Kidney epithelial cell (primary cell): ENCODE results near the gene MRM2. TPM values are rescaled to one million over a fixed set of nuclear protein-coding genes. Genes with fewer than 3 reads are reported as not detected.

Experiments used
- DNase-seq: peaks from one replicate; pipeline ENCODE4 v3.0.0-alpha.2; 2010; ENCODE audit warnings: low read depth
- H3K27me3 ChIP-seq: 2 replicates; pipeline ENCODE4 v1.6.0; 2011; ENCODE audit warnings: low read length; ENCODE audit not compliant: control insufficient read depth, insufficient read depth
- H3K36me3 ChIP-seq: 2 replicates; pipeline ENCODE4 v1.5.1; 2011; ENCODE audit warnings: low read length; ENCODE audit not compliant: control insufficient read depth, insufficient read depth
- H3K4me3 ChIP-seq: 2 replicates; pipeline ENCODE4 v1.5.1; 2011; ENCODE audit warnings: low read depth, mild to moderate bottlenecking, control low read depth, low read length
- total RNA-seq: library from RNA; depleted of rRNA; stranded (reverse); fragments of >200 nt; gene quantifications from 2 replicates; pipeline ENCODE4 v1.2.3, GENCODE V29; 2015
- TF ChIP-seq, protein P1 (sequence below): IDR thresholded peaks from 2 replicates; pipeline ENCODE4 v1.5.1; 2011; ENCODE audit warnings: mild to moderate bottlenecking, moderate library complexity, low read length, control low read depth, inconsistent platforms; ENCODE audit not compliant: insufficient read depth, poor library complexity, severe bottlenecking

MRM2 gene
- total RNA-seq, 1 donor from 2014 or later: 26.3 TPM

GRCh38 chr7:2263176-2263575, 21.2 kb upstream of the MRM2 start:
- TF ChIP-seq, protein P1, sequence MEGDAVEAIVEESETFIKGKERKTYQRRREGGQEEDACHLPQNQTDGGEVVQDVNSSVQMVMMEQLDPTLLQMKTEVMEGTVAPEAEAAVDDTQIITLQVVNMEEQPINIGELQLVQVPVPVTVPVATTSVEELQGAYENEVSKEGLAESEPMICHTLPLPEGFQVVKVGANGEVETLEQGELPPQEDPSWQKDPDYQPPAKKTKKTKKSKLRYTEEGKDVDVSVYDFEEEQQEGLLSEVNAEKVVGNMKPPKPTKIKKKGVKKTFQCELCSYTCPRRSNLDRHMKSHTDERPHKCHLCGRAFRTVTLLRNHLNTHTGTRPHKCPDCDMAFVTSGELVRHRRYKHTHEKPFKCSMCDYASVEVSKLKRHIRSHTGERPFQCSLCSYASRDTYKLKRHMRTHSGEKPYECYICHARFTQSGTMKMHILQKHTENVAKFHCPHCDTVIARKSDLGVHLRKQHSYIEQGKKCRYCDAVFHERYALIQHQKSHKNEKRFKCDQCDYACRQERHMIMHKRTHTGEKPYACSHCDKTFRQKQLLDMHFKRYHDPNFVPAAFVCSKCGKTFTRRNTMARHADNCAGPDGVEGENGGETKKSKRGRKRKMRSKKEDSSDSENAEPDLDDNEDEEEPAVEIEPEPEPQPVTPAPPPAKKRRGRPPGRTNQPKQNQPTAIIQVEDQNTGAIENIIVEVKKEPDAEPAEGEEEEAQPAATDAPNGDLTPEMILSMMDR: no peak
- Histone ChIP-seq H3K27me3 (no peaks in the 10 kb centered on the region), H3K4me3 (no peak overlapping the region), H3K36me3 (peaks cover 2% of the 10 kb centered on the region)
- DNase-seq: no peak

DNA sequence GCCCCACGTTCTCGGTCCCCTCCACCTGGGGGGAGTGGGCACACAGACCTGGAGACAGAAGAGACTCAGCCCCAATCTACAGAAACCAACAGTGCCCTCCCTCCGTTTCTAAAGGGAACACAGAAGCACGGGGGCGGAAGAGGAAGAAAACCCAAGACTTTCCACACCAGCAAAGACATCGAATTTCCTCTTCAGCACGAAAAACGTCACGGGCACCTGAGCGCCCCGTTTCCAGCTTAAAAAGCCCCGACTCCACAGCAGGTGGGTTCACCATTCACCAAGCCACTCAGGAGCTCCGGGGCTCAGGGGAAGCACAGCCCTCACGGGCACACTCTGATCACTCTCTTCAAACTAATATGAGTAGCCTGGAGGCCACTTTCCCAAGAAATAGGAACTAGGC, 19.6 kb upstream of the MRM2 start:
- TF ChIP-seq, protein P1: no peak
- DNase-seq: no peak
- H3K4me3 ChIP-seq: no peak overlapping the region
- no peaks in the 10 kb centered on the region for H3K27me3 ChIP-seq
- H3K36me3 ChIP-seq: peaks cover 2% of the 10 kb centered on the region

DNA sequence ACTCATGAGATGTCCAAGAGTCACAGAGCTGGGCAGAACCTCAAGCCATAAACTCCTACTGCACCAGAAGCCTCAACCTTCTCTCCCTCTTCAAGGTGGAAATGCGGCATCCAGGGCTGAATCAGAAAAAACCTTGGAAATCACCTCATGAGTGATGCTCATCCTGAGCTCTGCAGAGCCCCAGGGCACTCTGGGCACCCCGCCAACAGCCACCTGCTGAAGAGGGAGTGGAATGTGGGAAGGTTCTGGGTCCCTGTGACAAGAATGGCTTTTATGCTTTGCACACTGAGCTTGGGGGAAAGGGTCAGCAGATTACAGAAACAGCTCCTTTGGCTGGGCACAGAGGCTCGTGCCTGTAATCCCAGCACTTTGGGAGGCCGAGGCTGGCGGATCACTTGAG, 18.8 kb upstream of the MRM2 start:
- Histone ChIP-seq H3K36me3 (peaks cover 2% of the 10 kb centered on the region), H3K4me3 (no peak overlapping the region), H3K27me3 (no peaks in the 10 kb centered on the region)
- TF ChIP-seq, protein P1: no peak
- DNase-seq: no peak

- Histone ChIP-seq H3K36me3 (peaks cover 2% of the 10 kb centered on the region), H3K27me3 (no peaks in the 10 kb centered on the region), H3K4me3 (no peak overlapping the region)
- DNase-seq: no peak
- TF ChIP-seq, protein P1: no peak
Measured at GRCh38 chr7:2259480-2259879, 17.5 kb upstream of the MRM2 start.

- DNase-seq: no peak
- TF ChIP-seq, protein P1: no peak
- Histone ChIP-seq H3K27me3 (no peaks in the 10 kb centered on the region), H3K4me3 (no peak overlapping the region), H3K36me3 (no peaks in the 10 kb centered on the region)
Measured at GRCh38 chr7:2258661-2259365, 16.8 kb upstream of the MRM2 start.

DNA sequence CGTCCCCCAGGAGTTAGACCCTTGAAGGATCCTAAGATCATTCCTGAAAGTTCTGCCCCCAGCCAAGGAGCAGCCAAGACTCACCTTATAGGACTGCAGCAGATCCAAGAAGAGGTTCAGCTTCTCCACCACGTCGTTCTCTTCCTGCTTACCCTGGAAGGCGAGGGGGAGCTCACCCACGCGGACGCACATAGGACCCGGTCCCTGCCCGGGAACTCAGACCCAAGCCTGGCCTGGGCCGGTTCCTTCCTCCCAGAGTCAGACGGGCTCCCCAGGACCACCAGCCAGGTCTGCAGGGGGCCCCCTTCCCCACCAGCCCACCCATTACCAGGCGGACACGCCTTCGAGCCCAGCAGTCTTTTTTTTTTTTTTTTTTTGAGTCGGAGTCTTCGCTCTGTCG, 15.6 kb upstream of the MRM2 start:
- Histone ChIP-seq H3K36me3 (no peaks in the 10 kb centered on the region), H3K27me3 (no peaks in the 10 kb centered on the region), H3K4me3 (no peak overlapping the region)
- no peak for DNase-seq
- TF ChIP-seq, protein P1: no peak
